GM12892 (cell line): ENCODE data around the gene PRDX1.
A peak's percentile ranks its signal among the peaks of the same experiment; 100 is the strongest.

Experiments used
- DNase-seq: peaks from one replicate; pipeline ENCODE4 v3.0.0; 2011; ENCODE audit not compliant: insufficient read length
- FAIRE-seq: peaks from 2 replicates; lab custom pipeline; 2011; peaks lifted over from hg19 to GRCh38; lab: Jason Lieb, UNC
- POLR2A ChIP-seq: IDR thresholded peaks from 2 replicates; pipeline ENCODE4 v1.6.1; 2011; ENCODE audit warnings: low read depth, low read length, control low read depth
- POLR2AphosphoS5 ChIP-seq: IDR thresholded peaks from 2 replicates; pipeline ENCODE4 v1.6.1; 2011; ENCODE audit warnings: low read depth, low read length, control low read depth
- TAF1 ChIP-seq: IDR thresholded peaks from 2 replicates; pipeline ENCODE4 v1.6.1; 2011; ENCODE audit warnings: low read depth, mild to moderate bottlenecking, control low read depth, low read length, borderline replicate concordance

The PRDX1 gene

GRCh38 chr1:45550401-45551351 is 29.0 kb upstream of the PRDX1 start, which contains the start of gene AKR1A1:
TSS of gene AKR1A1 (plus strand) at chr1:45550826. CDS start at chr1:45561795, 10,969 bp downstream.
- FAIRE-seq (peak; percentile 92), DNase-seq (peak; percentile 76)
- TF ChIP-seq TAF1 (peak; percentile 76), POLR2AphosphoS5 (peak; percentile 91), POLR2A (peak; percentile 91)

- TF ChIP-seq POLR2A: no peak
- FAIRE-seq: peak; percentile 51
- DNase-seq: no peak
Measured at GRCh38 chr1:45545553-45546310, 24.0 kb upstream of the PRDX1 start.

DNA sequence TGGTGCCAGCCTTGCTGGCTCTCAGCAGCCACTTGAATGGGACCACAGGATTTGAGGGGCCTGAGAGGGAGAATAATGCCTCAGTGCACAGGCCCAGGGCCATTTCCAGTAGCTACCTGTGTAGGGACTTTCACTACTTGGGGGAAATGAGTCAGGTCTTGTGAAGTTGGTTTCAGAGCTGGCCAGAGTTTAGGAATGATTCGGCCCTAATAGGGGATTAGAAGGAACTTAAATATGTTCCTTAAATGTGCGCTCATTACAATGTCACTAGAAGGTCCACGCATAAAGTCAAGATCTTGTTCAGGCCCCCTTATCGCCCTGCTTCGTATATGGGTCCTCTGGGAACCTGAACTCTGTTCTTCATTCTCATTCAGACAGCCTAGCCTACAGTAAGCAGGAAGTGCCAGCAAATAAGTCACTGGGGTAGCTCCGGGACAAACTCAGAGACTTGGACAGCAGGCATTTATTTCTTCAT is 23.4 kb upstream of the PRDX1 start:
- TF ChIP-seq POLR2AphosphoS5 (no peak), TAF1 (no peak), POLR2A (no peak; the same call in none of the 2 replicates)
- DNase-seq (no peak), FAIRE-seq (peak; percentile 88)

DNA sequence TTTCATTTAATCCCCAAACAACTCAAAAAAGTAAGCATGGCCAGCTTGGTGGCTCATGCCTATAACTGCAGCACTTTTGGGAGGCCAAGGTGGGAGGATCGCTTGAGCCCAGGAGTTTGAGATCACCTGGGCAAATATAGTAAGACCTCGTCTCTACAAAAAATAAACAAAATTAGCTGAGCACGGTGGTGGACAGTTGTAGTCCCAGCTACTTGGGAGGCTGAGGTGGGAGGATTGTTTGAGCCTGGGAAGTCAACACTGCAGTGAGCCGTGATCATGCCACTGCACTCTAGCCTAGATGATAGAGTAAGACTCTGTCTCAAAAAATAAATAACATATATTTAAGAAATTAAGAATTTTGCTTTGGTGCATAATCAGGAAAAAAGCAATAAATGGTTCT is 22.8 kb upstream of the PRDX1 start:
- no peak for FAIRE-seq
- TF ChIP-seq POLR2A (no peak), TAF1 (no peak), POLR2AphosphoS5 (no peak)
- DNase-seq: no peak

- FAIRE-seq: peak; percentile 91
- DNase-seq: no peak
- no peak for TF ChIP-seq TAF1
- TF ChIP-seq POLR2AphosphoS5: peak; percentile 48; the same call in 1 of the 2 replicates
- TF ChIP-seq POLR2A: peak; percentile 61; the same call in 1 of the 2 replicates
Measured at GRCh38 chr1:45543581-45544417, 22.1 kb upstream of the PRDX1 start.

DNA sequence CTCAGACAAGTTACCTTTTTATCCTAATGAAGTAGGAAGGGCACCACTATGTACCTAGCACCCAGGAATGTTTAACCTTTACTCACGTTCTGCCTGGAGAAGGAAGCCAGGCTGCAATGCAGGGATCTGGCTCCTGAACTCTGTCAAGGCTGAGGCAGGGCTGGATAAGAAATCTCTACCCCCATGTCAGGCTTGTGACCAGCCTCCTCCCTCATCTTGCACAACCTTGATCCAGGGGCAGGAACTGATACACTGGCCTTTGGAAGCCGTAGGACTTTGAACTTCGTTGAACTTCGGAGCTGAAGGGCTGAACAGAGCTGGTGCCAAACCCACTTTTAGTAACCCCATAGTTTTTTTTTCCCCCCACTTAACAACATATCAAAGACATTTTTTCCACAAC is 20.9 kb upstream of the PRDX1 start:
- FAIRE-seq (no peak), DNase-seq (no peak)
- TF ChIP-seq POLR2A (no peak), POLR2AphosphoS5 (no peak), TAF1 (no peak)

GRCh38 chr1:45541193-45541592 is 19.5 kb upstream of the PRDX1 start:
- DNase-seq (no peak), FAIRE-seq (no peak)
- no peak for TF ChIP-seq TAF1
- TF ChIP-seq POLR2AphosphoS5: no peak
- no peak for TF ChIP-seq POLR2A

- TF ChIP-seq POLR2AphosphoS5: no peak
- no peak for TF ChIP-seq TAF1
- no peak for TF ChIP-seq POLR2A
- DNase-seq: no peak
- FAIRE-seq: no peak
Measured at GRCh38 chr1:45536886-45537285, 15.2 kb upstream of the PRDX1 start.

- no peak for DNase-seq
- FAIRE-seq: no peak
- TF ChIP-seq TAF1 (no peak), POLR2AphosphoS5 (no peak), POLR2A (no peak)
Measured at GRCh38 chr1:45535988-45536766, 14.5 kb upstream of the PRDX1 start.

DNA sequence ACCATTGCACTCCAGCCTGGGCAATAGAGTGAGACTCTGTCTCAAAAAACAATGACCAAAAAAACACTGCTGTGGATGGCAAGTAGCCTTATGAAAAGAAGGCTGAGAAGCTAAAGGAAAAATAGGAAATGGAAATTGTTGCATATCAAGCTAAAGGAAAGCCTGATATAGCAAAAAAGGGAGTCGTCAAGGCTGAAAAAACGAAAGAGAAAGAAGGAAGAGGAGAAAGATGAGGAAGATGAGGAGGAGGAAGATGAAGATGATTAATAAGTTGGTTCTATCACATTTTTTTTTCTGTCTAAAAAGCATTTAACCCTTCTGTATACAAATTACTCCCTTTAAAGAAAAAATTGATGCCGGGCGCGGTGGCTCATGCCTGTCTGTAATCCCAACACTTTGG is 10.2 kb upstream of the PRDX1 start:
- TF ChIP-seq POLR2A (no peak), POLR2AphosphoS5 (no peak), TAF1 (no peak)
- FAIRE-seq (no peak), DNase-seq (no peak)
